G401 (cell line): ENCODE results near the gene PREB. TPM values are rescaled to one million over a fixed set of nuclear protein-coding genes. Genes with fewer than 3 reads are reported as not detected.

ENCODE experiments used
- DNase-seq: peaks from one replicate; pipeline ENCODE4 v3.0.0-alpha.2; 2015; ENCODE audit warnings: low spot score
- in situ Hi-C: cut with HindIII; loops from 2 replicates; pipeline ENCODE4 v1.10.0; 2016; ENCODE audit warnings: low sequenced_read_pairs, mixed read lengths
- total RNA-seq: library from RNA; depleted of rRNA; stranded (reverse); fragments of >200 nt; shearing (Covaris generic); gene quantifications from 2 replicates; pipeline ENCODE4 v1.2.3, GENCODE V29; 2014; rRNA removed

The PREB gene
- total RNA-seq, 1 experiment from 2014 or later: 89.5 TPM

- in situ Hi-C loops: no loop called here
- DNase-seq: peak; percentile 65
These were observed 47.5 kb downstream of the PREB start, which contains the start of gene KHK for GRCh38 chr2:27086724-27087593. Gene KHK, plus strand, starts transcription at chr2:27086772. Its CDS starts 488 bp downstream, at chr2:27087260.

GRCh38 chr2:27086090-27086723, 48.2 kb downstream of the PREB start:
- in situ Hi-C loops: no loop called here
- peak; percentile 92 for DNase-seq

GRCh38 chr2:27085673-27086089, 48.8 kb downstream of the PREB start:
- peak; percentile 69 for DNase-seq
- in situ Hi-C loops: no loop called here

GRCh38 chr2:27085062-27085672, 49.3 kb downstream of the PREB start:
- DNase-seq: no peak
- in situ Hi-C loops: no loop called here

GRCh38 chr2:27084297-27085061, 50.0 kb downstream of the PREB start:
- no peak for DNase-seq
- in situ Hi-C loops: no loop called here

DNA sequence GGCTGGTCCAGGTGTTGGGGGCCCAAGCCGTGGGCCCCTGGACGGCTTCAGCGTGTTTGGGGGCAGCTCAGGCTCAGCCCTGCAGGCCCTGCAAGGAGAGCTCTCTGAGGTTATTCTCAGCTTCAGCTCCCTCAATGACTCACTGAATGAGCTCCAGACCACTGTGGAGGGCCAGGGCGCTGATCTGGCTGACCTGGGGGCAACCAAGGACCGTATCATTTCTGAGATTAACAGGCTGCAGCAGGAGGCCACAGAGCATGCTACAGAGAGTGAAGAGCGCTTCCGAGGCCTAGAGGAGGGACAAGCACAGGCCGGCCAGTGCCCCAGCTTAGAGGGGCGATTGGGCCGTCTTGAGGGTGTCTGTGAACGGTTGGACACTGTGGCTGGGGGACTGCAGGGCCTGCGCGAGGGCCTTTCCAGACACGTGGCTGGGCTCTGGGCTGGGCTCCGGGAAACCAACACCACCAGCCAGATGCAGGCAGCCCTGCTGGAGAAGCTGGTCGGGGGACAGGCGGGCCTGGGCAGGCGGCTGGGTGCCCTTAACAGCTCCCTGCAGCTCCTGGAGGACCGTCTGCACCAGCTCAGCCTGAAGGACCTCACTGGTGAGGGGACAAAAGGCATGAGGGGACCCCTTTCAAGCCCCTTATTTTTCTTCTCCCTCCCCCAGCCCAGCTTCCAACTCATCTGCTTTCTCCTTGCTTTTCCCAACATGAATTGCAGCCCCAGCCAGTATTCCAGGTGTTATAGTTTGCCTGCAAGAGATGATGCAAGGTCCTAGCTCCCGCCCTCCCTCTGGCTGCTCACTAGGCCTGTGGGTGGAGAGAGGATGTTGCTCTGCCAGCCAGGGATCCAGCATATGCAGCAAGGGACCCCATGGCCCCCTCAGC, 50.8 kb downstream of the PREB start:
- no peak for DNase-seq
- in situ Hi-C loops: no loop called here

DNA sequence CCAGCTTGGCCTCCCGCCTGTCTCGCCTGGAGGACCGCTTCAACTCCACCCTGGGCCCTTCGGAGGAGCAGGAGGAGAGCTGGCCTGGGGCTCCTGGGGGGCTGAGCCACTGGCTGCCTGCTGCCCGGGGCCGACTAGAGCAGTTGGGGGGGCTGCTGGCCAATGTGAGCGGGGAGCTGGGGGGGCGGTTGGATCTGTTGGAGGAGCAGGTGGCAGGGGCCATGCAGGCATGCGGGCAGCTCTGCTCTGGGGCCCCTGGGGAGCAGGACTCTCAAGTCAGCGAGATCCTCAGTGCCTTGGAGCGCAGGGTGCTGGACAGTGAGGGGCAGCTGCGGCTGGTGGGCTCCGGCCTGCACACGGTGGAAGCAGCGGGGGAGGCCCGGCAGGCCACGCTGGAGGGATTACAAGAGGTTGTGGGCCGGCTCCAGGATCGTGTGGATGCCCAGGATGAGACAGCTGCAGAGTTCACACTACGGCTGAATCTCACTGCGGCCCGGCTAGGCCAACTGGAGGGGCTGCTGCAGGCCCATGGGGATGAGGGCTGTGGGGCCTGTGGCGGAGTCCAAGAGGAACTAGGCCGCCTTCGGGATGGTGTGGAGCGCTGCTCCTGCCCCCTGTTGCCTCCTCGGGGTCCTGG, 51.5 kb downstream of the PREB start:
- no peak for DNase-seq
- in situ Hi-C loops: no loop called here

GRCh38 chr2:27081984-27082772, 52.3 kb downstream of the PREB start:
- in situ Hi-C loops: no loop called here
- peak; percentile 68 for DNase-seq

Other genes with a start within 250 kb of the PREB start
- 2.3 and 4.2 TPM in 2 replicates for gene MAPRE3, start 164.0 kb downstream of the PREB start, total RNA-seq
- 34.7 and 37.0 TPM in 2 replicates for gene TMEM214, start 101.7 kb downstream of the PREB start, total RNA-seq
- 59.4 and 68.2 TPM in 2 replicates for gene AGBL5, start 83.0 kb downstream of the PREB start, total RNA-seq
- 339 and 392 TPM in 2 replicates for gene OST4, start 63.0 kb downstream of the PREB start, total RNA-seq
- gene EMILIN1, start 56.0 kb downstream of the PREB start, total RNA-seq: 2.3 and 3.9 TPM in 2 replicates
- 2.4 and 7.3 TPM in 2 replicates for gene KHK, start 47.9 kb downstream of the PREB start, total RNA-seq
- 1.3 and 11.3 TPM in 2 replicates for gene CGREF1, start 15.5 kb downstream of the PREB start, total RNA-seq
- 0.43 TPM in 1 of 2 replicates, not detected in the other for gene ABHD1, start 10.8 kb downstream of the PREB start, total RNA-seq
- gene PRR30, start 4.8 kb upstream of the PREB start, total RNA-seq: not detected in 2 replicates
- gene TCF23, start 14.4 kb upstream of the PREB start, total RNA-seq: not detected in 2 replicates
- gene ATRAID, start 77.4 kb upstream of the PREB start, total RNA-seq: 130 and 164 TPM in 2 replicates
- gene SLC5A6, start 77.6 kb upstream of the PREB start, total RNA-seq: 53.8 and 60.0 TPM in 2 replicates
- gene CAD, start 82.7 kb upstream of the PREB start, total RNA-seq: 52.3 and 69.6 TPM in 2 replicates
- gene SLC30A3, start 128.4 kb upstream of the PREB start, total RNA-seq: 1.3 and 2.6 TPM in 2 replicates
- gene DNAJC5G, start 140.8 kb upstream of the PREB start, total RNA-seq: not detected in 2 replicates
- gene TRIM54, start 147.8 kb upstream of the PREB start, total RNA-seq: not detected in 2 replicates
- not detected in 2 replicates for gene UCN, start 173.8 kb upstream of the PREB start, total RNA-seq
- 80.5 and 99.1 TPM in 2 replicates for gene MPV17, start 188.5 kb upstream of the PREB start, total RNA-seq
- 101 and 102 TPM in 2 replicates for gene GTF3C2, start 222.1 kb upstream of the PREB start, total RNA-seq
- gene EIF2B4, start 235.7 kb upstream of the PREB start, total RNA-seq: 36.0 and 44.8 TPM in 2 replicates
- gene SNX17, start 236.0 kb upstream of the PREB start, total RNA-seq: 157 and 165 TPM in 2 replicates
- 20.4 and 23.3 TPM in 2 replicates for gene ZNF513, start 246.1 kb upstream of the PREB start, total RNA-seq